ENCODE data around the gene MT1H.
A peak's percentile ranks its signal among the peaks of the same experiment; 100 is the strongest.
"Not testable (repeated sequence)": the region's sequence is repeated elsewhere in the genome, so short reads cannot be mapped to it uniquely, and the experiment has no call there.

The MT1H gene

DNA sequence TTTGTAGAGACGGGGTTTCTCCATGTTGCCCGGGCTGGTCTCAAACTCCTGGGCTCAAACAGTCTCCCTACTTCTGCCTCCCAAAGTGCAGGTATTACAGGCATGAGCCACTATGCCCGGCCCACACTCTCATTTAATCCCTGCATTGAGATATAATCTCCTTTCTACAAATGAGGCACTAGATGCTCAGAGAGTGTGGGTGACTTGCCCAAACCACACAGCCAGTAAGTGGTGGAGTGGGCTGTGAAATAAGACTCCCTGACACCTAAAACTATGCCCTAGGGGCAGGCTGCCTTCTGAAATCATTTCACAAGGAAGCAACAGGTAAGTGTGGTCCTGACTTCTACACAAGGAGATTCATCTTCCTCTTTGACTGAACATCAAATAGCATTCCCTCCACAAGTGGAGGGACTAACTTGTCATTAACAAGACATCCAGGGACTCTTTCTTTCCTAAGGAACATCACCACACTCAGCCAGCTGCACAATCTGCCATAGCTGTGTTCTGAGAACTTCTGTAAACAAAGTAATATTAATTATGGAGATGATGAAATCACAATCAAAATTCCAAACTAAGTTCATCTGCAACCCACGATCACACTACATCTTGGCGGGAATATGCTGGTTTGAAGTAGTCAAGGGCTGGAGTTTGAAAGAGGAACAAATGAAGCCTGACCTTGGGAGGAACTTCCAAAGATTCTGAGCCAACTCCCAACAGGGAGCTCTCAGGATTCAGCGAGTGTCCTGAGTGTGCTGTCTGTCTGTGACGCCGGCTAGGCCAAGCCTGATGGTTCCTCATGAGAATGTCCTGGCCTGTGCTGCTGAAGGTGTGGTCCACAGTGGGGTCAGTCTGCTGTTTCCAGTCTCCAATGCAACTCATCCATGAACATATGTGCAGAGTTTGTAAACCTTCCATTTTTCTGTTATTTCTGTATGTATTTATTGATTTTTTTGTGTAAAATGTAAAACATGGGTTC is 4.0 kb upstream of the MT1H start:
- not testable (repeated sequence) for DNase-seq

DNA sequence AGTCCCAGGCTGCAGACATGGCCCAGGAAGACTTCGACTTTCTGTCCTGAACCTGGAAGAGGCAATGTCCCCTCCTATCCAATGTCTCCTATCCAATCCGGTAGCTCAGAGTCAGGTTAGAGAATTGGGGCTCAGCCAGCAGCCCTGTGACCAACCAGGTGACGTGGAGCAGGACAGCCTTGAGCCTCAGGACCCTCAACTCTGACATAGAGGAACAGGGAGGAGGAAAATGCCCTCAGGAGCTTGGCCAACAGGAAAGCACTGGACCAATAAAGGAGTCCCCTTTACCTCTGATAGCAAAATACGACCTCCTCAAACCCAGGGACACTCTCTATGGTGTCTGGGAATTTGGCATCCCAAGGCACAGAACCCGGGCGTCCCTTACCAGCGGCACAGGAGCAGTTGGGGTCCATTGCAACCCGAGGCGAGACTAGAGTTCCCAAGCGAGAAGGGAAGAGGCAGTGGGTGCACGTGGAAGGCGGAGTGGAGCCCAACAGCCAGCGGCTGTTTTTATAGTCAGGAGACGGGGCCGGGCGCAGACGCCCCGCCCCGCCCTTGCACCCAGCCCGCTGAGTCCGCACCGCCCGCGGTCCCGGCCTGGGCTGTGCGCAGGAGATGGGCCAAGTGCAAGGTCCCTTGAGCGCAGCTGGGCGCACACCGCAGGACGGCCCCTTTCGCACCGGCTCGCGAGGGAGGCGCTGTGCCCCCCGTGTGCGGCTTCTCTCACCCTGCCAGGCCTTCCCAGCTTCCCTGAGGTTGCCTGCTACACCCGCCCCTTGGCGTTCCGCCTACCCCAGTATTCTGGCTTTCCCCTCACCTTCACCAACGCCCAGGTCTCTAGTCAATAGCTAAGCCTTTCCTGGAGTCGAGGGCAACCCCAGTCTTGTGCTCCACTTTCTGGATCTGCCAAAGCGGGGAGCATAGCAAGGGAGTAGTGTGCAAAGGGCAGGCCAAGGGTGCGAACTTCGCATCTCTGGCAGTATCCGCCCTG is 1.7 kb upstream of the MT1H start, which contains the start of gene MT1G:
MT1G (minus strand) TSS at position 485 of the 991 bp plus-strand sequence; CDS start at position 413, 72 bp downstream.
- no peak for DNase-seq

DNA sequence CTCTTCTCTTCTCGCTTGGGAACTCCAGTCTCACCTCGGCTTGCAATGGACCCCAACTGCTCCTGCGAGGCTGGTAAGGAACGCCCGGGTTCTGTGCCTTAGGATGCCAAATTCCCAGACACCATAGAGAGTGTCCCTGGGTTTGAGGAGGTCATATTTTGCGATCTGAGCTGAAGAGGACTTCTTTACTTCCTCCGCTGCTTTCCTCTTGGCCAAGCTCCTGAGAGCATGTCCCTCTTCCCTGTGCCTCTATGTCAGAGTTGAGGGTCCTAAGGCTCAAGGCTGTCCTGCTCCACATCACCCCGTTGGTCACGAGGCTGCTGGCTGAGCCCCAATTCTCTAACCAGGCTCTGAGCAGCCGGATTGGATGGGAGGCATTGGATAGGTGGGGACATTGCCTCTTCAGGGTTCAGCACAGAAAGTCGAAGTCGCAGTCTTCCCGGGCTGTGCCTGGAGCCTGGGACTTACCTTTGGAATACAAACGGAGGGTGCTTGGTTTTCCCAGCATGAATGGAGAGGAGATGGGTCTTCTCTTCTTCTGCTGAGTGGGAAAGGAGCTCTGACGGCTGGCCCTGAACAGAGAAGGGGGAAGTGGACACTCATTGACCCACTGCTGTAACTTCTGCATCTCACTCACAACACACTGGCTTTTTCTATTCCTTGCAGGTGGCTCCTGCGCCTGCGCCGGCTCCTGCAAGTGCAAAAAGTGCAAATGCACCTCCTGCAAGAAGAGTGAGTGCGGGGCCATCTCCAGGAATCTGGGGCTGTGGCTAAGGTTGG is 416 bp downstream of the MT1H start:
- no peak for DNase-seq

DNA sequence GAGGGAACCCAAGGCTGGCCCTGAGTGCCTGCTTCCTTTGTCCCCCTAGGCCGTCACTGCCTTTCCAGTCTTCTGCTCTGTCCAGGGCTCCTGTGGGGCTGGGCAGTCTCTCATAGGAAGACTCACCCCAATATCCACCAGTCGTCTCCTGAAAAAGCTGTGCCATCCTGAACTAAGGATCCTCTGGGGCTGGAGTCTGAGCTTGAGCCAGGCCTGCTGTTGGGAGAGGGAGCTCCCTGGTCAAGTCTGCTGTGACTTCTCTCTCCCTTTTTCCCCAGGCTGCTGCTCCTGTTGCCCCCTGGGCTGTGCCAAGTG is 963 bp downstream of the MT1H start:
- no peak for DNase-seq

DNA sequence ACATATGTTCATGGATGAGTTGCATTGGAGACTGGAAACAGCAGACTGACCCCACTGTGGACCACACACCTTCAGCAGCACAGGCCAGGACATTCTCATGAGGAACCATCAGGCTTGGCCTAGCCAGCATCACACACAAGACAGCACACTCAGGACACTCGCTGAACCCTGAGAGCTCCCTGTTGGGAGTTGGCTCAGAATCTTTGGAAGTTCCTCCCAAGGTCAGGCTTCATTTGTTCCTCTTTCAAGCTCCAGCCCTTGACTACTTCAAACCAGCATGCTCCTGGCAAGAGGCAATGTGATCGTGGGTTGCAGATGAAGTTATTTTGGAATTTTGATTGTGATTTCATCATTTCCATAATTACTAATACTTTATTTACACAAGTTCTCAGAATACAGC is 2.1 kb downstream of the MT1H start:
- not testable (repeated sequence) for DNase-seq

DNA sequence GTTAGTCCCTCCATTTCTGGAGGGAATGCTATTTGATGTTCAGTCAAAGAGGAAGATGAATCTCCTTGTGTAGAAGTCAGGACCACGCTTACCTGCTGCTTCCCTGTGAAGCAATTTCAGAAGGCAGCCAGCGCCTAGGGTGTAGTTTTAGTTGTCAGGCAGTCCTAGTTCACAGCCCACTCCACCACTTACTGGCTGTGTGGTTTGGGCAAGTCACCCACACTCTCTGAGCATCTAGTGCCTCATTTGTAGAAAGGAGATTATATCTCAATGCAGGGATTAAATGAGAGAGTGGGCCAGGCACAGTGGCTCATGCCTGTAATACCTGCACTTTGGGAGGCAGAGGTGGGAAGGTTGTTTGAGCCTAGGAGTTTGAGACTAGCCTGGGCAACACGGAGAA is 2.6 kb downstream of the MT1H start:
- not testable (repeated sequence) for DNase-seq

DNA sequence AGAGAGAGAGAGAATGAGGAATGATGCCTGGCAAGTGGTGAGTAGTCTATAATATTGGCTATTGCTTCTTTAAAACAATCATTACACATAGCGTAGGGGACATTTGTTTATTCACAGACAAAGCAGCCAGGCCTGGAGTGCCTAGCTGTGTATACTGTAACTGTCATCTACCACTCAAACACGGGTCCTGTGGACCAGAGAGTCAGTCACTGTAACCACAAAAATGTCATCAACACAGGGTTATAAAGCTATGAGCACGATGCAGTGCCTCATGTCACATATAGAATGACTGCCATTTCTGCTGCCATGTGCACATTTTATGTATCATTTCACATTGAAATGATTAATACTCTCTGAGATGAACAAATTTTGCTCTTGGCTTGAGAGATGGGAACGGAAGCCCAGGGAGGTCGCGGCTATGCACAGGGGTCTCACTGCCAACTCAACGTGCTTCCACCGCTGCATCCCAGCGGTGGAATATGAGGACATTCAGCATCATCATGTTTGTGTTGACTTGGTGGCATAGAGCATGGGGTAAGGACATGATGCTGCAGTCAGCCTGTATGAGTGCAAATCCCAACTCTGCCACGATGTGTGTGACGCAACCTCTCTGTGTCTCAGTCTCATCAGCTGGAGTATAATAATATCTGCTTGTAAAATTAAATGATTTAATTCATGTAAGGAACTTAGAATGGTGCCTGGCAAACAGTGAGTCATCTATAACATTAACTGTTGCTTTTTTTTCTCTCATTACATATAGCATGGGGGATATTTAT is 3.3 kb downstream of the MT1H start:
- no peak for DNase-seq

DNA sequence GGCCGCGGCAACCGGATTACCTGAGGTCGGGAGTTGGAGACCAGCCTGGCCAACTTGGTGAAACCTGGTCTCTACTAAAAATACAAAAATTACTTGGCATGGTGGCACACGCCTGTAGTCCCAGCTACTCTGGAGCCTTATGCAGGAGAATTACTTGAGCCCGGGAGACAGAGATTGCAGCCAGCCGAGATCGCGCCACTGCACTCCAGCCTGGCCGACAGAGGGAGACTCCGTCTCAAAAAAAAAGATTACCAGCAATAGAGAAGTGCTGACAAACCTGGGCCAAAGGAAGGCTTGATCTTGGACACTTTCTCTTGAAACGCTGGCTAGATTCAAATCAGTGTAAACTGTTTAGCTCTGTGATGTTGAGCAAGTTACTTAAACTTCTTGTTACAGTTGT is 4.3 kb downstream of the MT1H start:
- DNase-seq: no peak

DNA sequence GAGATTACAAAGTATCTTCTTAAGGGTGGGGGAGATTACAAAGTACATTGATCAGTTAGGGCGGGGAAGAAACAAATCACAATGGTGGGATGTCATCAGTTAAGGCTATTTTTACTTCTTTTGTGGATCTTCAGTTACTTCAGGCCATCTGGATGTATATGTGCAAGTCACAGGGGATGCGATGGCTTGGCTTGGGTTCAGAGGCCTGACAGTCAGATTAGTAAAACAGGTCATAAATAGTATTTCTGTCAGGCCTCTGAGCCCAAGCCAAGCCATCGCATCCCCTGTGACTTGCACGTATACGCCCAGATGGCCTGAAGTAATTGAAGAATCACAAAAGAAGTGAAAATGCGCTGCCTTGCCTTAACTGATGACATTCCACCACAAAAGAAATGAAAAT is 5.0 kb downstream of the MT1H start:
- not testable (repeated sequence) for DNase-seq

DNA sequence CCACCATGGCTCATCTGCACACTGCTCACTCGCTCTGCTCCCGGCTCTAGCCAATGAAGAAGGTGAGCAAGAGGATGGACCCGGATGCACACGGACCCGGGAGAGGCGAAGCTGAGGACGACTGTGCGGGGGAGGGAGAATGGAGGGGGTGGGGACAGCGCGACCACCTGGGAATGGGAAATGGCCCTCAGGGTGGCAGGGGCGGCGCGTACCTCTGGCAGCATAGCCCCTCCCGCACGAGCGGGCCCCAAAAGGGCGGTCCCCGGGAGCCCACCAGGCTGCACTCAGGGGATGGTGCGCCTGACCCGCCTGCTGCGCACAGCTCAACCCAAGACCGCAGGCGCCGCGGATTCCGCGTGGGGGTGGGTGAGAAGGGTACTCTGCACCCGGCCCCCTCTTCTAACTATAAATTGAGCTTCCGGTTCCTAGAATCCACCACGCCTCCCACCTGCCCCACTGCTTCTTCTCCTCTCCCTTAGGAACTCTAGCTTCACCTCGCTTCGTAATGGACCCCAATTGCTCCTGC is 6.1 kb downstream of the MT1H start:
- peak; percentile 28 for DNase-seq

DNA sequence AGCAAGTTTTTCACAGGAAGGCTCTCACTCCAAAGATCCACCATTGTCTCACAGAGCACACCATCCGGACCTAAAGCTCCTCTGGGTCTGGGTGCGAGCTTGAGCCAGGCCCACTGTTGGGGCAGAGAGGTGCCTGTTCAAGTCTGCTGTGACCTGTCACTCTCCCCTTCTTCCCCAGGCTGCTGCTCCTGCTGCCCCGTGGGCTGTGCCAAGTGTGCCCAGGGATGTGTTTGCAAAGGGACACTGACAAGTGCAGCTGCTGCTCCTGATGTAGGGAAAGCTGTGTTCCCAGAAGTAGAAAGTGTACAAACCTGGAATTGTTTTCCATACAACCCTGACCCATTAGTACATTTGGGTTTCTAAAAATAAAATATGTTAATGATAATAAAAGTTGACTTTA is 7.9 kb downstream of the MT1H start:
- no peak for DNase-seq

DNA sequence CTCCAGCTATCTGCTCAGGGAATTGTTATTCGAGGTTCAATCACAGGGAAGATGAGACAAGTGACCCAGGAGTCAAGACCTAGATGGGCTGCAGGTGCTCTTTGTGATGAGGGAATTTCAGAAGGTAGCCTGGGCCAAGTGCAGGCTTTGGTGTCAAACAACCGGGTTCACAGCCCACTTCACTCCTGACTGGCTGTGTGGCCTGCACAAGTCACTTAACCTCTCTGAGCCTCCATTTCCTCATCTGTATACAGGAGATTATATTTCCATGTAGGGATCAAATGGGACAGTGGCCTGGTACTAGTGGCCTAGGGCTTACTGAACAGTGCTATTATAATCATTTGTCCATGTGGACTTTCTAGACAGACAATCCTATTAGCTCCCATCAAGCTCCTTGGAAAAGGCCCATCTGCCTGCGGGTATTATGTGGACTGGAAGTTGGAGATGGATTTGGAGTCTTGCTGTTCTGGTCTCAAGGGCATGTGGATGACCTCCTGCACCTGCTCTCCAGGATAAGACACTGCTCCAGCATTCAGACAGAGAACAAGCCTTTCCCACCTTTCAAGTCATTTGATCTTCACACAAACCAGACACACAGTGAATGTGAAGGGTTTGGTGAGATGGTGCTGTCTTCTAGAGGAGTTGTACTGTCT is 9.6 kb downstream of the MT1H start:
- no peak for DNase-seq

DNA sequence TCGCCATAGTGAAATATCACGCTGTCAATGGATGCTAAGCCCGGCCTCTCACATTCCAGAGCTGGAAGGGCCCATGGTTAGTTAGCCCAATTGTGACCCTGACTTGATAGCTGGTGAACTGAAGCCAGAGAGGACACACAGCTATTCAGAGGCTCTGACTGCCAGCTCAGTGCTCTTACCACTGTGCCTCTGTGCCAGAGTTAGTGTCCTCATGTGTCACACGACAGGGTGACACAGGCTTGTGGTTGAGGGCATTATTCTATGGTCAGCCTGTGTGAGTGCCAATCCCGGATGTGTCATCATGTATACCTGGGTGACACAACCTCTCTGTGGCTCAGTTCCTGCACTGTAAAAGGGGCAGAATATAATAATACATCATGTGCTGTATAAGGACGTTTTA is 10.2 kb downstream of the MT1H start:
- DNase-seq: no peak

DNA sequence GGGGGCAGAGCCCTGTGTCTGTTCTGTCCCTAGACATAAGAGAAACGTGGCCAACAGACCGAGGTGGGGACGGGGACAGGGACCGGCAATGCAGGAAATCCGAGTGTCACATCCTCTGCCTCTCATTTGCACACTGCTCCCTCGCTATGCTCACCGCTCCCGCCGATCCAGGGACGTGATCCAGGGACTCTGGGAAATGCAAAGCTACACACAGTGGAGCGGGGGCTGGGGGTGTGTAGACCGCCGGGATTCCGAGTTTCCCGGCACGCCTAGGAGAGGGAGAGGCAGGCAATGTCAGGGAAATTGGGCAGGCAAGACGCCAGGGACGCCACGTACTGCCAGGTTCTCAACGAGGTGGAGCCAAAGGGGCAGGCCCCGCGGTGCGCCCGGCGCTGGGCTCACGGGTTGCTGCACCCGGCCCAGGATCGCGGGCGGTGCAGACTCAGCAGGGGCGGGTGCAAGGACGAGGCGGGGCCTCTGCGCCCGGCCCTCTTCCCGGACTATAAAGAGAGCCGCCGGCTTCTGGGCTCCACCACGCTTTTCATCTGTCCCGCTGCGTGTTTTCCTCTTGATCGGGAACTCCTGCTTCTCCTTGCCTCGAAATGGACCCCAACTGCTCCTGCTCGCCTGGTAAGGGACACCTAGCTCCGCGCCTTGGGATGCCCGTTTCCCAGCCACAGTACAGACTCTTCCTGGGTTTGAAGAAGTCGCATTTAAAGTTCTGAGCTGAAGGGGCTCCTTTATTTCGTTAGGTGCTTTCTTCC is 12.5 kb downstream of the MT1H start, which contains the start of gene MT1X:
MT1X (plus strand) TSS at position 532 of the 764 bp plus-strand sequence; CDS start at position 603, 71 bp downstream.
- peak; percentile 85 for DNase-seq

DNA sequence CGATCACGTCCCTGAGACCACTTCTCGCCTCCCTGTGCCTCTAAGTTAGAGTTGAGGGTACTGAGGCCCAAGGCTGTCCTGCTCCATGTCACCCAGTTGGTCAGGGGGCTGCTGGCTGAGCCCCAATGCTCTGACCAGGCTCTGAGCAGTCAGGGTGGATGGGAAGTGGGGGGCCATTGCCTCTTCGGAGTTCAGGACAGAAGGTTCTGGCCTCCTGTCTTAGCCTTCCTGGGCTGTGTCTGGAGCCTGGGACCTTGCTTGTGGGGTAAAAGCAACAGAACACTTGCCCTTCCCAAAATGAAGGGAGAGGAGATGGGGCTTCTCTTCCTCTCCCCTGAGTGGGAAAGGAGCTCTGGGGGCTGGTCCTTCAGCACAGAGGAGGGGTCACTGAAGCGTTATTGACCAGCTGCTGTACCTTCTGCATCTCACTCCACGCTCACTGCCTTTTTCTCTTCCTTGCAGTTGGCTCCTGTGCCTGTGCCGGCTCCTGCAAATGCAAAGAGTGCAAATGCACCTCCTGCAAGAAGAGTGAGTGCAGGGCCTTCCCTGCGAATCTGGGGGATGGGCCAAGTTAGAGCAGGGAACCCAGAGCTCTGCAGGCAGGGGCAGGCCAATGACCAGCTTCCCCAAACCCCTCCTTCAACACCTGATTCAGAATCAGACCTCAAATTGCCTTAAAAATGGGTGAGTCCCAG is 13.2 kb downstream of the MT1H start:
- DNase-seq: no peak

DNA sequence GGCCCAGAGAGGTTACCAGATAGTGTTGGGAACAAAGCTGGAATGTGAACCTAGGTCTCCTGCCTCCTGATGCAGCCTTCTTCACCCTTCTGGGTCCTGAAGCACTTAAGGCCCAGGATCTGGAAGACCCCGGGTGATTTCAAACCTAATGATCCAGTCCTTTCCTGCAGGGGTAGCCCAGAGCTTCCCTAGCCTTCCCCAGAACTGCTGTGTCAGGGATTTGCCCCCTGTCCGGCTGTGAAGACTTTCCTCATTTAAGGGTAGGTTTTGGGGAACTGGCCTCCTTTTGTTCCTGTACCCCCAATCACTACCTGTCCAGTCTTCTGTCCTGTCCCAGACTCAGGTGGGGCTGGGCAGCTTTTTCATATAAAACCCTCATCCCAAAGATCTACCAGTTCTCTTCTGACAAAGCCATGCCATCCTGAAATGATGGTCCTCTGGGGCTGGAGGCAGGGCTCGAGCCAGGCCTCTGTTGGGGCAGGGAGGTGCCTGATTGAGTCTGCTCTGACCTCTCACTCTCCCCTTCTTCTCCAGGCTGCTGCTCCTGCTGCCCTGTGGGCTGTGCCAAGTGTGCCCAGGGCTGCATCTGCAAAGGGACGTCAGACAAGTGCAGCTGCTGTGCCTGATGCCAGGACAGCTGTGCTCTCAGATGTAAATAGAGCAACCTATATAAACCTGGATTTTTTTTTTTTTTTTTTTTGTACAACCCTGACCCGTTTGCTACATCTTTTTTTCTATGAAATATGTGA is 14.0 kb downstream of the MT1H start:
- no peak for DNase-seq

DNA sequence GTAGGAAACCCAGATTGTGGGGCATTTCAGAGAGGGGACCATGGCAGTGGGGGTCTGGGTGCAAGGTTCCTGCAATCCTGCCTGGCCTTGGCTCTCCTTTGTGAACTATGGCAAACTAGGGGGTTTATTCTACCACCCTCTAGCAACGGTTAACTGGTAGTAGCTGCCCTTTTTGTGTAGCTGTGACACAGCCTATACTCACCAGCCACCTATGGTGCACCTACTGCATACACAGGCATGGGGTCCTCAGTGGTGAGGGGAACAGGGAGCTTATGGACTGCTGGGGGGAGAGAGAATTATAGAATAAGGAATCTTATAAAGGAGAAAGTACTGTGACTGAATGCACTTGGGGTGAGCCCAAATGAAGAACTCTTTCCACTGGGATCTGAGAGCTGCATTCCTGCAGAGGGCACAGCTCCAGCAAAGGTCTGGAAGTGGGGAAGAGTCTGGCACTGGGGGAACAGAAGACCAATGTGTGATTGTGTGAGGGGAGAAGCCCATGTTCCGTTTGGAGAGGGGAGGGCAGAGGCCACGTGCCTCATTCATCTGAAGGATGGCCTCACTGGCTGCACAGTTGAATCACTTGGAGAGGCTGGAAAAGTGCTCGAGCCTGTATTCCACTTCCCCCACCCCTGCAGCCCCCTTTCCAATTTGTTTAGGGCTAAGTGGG is 14.8 kb downstream of the MT1H start:
- no peak for DNase-seq

DNA sequence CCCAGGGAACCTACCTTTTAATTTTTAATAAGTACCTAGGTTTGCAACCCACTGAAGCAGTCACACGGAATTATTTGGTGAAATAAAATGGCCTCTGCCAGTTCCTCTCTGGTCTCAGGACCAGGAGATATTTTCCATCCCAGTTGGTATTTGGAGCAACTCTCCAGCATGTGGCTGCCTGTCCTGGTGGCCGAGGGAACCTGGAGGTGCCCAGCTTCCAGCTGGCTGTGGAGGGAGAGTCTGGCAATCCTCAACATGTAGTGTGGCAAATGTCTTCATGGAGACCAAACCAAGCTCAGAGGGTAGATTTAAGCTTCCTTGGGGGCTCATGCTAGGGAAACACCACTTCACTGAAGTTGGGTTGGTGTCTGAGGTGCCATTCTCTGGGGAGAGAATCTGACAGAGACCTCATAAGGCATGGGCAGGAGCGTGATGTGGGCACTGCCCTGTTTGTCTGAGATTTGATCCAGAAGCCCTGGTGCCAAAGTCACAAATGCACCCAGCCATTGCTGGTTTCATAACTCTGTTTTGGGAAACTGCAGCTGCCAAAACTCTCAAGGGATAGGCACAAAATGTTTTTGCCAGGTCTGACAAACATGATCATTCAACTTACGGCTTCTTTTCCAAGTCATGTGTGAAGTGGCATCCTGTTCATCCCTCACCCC is 15.4 kb downstream of the MT1H start:
- DNase-seq: no peak

All from CD4-positive, alpha-beta T cell treated with Interferon gamma for 1 hour (primary cell).